RPMI8226 (cell line): Measurements from ENCODE around the gene DUS3L.

Experiments used
- DNase-seq: peaks from one replicate; pipeline ENCODE4 v3.0.0-alpha.2; 2015

DUS3L gene, protein sequence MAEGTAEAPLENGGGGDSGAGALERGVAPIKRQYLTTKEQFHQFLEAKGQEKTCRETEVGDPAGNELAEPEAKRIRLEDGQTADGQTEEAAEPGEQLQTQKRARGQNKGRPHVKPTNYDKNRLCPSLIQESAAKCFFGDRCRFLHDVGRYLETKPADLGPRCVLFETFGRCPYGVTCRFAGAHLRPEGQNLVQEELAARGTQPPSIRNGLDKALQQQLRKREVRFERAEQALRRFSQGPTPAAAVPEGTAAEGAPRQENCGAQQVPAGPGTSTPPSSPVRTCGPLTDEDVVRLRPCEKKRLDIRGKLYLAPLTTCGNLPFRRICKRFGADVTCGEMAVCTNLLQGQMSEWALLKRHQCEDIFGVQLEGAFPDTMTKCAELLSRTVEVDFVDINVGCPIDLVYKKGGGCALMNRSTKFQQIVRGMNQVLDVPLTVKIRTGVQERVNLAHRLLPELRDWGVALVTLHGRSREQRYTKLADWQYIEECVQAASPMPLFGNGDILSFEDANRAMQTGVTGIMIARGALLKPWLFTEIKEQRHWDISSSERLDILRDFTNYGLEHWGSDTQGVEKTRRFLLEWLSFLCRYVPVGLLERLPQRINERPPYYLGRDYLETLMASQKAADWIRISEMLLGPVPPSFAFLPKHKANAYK

GRCh38 chr19:5790559-5791520 is at the start of gene DUS3L:
Gene DUS3L (minus strand): TSS chr19:5791163. CDS start chr19:5791141, 22 bp downstream.
- DNase-seq: peak; percentile 98

DNA sequence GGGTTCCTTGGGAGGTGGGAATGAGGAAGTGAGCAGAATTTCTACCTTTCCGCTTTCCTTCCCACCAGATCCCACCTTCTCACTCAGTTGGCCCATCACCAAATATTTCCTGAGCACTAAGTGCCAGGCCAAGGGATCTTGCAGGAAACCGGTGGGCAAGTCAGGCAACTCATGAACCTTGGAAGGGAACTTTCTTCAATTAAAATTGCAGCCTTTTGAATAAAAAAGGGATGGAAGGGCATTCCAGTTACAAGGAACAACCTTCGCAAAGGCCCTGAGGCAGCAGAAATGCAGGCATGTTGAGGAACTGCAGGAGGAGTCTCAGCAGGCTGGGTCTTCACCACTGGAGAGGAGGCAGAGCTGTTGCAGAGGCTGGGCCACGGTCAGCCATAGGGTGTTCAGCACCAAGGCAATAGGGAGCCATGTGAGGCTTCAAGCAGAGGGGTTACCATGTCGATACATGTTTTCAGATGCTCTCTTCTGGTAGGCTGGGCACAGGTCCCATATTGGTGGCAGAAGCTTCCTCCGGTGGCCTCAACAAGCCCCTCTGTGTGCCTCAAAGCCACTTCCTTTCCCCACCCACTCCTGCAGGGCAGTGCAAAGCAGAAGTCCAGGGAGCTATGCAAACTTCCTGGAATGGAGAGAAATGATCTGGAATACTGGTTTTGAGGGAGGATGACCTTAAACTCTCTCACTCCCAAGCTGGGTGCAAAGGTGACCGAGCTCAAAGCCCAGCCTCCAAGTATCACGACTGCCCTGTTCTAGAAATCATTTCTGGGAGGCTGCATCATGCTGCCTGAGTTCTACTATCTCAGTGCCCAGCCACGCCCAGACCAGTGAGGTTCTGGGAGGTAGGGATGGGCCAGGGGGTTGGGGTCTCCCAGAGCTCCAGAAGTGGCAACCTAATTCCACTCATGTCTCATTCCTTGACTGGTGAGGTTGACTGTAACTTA is 48.4 kb upstream of the DUS3L start, which contains the start of gene FUT6:
FUT6 (minus strand) TSS at position 638 of the 953 bp plus-strand sequence. CDS start 7,135 bp downstream, outside the sequence.
- DNase-seq: no peak

GRCh38 chr19:5838353-5839064 is 47.5 kb upstream of the DUS3L start:
- peak; percentile 62 for DNase-seq

DNA sequence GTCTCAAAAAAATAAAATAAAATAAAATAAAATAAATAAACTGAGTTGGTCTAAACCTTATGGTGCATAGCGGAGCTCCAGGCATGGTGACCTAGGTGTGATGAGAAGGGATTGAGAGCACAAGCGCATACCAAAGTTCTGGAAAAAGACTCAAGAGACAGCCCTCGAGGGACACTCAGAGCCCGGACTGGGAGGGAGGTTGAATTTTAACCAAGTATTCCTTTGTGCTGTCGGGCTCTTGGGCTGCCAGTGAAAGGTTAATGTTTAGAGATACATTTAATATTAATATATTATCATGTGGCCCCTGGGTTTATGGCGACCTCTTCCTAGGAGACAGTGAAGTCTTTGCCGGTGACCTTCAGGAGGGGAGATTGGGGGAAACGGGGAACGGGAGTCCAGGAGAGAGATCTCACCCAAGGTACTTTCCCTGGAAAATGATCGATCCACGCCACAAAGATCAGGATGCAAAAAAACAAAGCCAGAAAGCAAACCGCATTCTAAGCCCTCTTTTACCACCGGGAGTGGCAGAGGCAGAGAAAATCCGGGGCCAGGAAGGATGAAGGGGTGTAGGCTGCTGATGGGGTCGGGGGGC is 46.9 kb upstream of the DUS3L start:
- DNase-seq: no peak

GRCh38 chr19:5832527-5833216 is 41.7 kb upstream of the DUS3L start:
- DNase-seq: no peak

DNA sequence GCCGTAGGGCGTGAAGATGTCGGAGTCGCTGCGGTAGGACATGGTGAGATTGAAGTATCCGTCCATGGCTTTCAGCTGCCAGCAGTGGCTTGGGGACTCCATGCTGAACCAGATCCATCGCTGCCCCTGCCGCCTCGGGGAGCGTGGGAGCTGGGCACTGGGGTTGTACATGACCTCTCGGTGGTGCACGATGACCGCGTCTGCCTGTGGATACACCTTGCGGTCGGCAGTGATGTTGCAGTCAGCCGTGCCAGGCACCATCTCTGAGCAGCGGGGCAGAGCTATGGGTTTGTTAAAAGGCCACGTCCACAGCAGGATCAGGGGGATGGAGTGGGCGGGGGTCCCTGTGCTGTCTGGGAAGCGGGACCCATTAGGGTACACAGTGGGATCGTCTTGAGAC is 41.1 kb upstream of the DUS3L start:
- DNase-seq: no peak

- no peak for DNase-seq
These were observed 40.2 kb upstream of the DUS3L start for GRCh38 chr19:5831159-5831558.

- no peak for DNase-seq
These were observed 38.8 kb upstream of the DUS3L start for GRCh38 chr19:5829567-5830310.

- peak; percentile 51 for DNase-seq
These were observed 38.0 kb upstream of the DUS3L start for GRCh38 chr19:5828661-5829566.

DNA sequence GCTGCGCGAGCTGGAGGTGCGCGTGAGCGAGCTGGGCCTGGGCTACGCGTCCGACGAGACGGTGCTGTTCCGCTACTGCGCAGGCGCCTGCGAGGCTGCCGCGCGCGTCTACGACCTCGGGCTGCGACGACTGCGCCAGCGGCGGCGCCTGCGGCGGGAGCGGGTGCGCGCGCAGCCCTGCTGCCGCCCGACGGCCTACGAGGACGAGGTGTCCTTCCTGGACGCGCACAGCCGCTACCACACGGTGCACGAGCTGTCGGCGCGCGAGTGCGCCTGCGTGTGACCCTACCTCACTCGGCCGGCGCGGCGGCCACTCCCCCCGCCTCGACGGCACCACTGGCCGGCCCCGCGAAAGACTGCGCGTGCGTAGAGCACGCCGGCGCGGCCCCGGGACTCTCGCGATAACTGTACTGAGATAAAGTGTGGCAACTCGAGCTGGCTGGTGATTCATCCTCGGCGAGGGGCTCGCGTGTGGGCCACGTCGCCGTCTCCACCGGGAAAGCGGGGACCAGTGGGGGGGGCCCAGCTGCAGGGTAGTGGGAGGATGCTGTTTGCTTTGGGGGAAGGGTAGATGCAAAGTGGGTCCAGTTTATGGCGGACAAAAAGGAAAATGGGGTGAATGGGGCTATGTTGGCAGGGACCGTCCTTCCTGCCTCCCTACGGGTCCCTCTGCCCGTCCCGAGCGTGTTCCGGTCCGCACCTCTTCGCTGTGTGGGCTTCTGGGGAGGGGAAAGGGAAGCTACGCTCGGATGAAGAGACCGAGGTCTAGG is 37.1 kb upstream of the DUS3L start:
- DNase-seq: peak; percentile 97

- DNase-seq: no peak
These were observed 36.5 kb upstream of the DUS3L start for GRCh38 chr19:5827342-5827890.

- DNase-seq: peak; percentile 96
These were observed 35.8 kb upstream of the DUS3L start for GRCh38 chr19:5826531-5827341.

GRCh38 chr19:5825178-5825577 is 34.2 kb upstream of the DUS3L start:
- DNase-seq: no peak

DNA sequence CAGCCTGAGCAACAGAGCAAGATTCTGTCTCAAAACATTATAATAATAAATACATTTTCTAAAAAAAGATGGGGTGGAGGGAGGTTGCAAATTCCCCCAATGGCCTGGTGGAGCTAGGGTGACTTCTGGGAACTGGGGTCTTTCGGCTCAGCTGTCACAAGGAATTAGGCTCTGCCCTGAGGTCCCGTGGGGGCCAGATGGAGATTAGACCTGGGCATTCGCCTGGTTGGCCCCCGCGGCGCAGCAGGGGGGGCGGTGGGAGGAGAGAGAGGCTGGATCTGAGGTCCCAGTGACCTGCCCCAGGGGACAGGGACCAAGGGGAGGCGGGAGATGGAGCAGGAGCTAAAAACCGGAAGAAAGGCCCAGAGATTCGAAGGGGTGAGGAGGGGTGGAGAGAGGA is 33.8 kb upstream of the DUS3L start:
- no peak for DNase-seq

GRCh38 chr19:5823579-5824281 is 32.8 kb upstream of the DUS3L start:
- DNase-seq: no peak
